Stomach (tissue), 4 donors: ENCODE data around the gene SIK3.

Source experiments
- POLR2A ChIP-seq, 4 donors: fragments of 450-650 bp; IDR thresholded peaks; one replicate each; pipeline ENCODE4 v1.6.1; 2016; ENCODE audit warnings: antibody characterized with exemption in 4 of 4, control low read depth in 2 of 4, mild to moderate bottlenecking in 1 of 4, moderate library complexity in 1 of 4
- TF ChIP-seq, protein P1 (sequence below), 7 experiments: fragments of 450-650 bp in 4 of 7; fragments of 200-600 bp in 3 of 7; sonication (generic) in 3 of 7; IDR thresholded peaks; one replicate each; pipeline ENCODE4 v1.5.1; 2016 to 2019; ENCODE audit warnings: antibody characterized with exemption in 7 of 7, control low read depth in 2 of 7, mild to moderate bottlenecking in 1 of 7

- TF ChIP-seq, protein P1, sequence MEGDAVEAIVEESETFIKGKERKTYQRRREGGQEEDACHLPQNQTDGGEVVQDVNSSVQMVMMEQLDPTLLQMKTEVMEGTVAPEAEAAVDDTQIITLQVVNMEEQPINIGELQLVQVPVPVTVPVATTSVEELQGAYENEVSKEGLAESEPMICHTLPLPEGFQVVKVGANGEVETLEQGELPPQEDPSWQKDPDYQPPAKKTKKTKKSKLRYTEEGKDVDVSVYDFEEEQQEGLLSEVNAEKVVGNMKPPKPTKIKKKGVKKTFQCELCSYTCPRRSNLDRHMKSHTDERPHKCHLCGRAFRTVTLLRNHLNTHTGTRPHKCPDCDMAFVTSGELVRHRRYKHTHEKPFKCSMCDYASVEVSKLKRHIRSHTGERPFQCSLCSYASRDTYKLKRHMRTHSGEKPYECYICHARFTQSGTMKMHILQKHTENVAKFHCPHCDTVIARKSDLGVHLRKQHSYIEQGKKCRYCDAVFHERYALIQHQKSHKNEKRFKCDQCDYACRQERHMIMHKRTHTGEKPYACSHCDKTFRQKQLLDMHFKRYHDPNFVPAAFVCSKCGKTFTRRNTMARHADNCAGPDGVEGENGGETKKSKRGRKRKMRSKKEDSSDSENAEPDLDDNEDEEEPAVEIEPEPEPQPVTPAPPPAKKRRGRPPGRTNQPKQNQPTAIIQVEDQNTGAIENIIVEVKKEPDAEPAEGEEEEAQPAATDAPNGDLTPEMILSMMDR (IDR thresholded peaks at IDR 0.05) = no peak
- no peak for TF ChIP-seq POLR2A (IDR thresholded peaks at IDR 0.05)
Measured at GRCh38 chr11:116893906-116894305, 204.3 kb downstream of the SIK3 start.
